Lung (tissue), 12 donors: Measurements from ENCODE around the gene TK2. TPM values are rescaled to one million over a fixed set of nuclear protein-coding genes. Genes with fewer than 3 reads are reported as not detected.

ENCODE experiments used
- ATAC-seq: fragments of 200-7000 bp; cut with Tn5 transposase; one replicate; pipeline ENCODE4 v1.9.1; 2020; ENCODE audit warnings: moderate number of reproducible peaks; ENCODE audit not compliant: insufficient read depth, low FRiP score
- DNase-seq, 3 donors: peaks; one replicate each; pipeline ENCODE4 v3.0.0-alpha.2; 2013 to 2017
- H3K27ac ChIP-seq, 2 donors: one replicate each; pipeline ENCODE4 v1.5.1; 2013; ENCODE audit warnings: mild to moderate bottlenecking in 2 of 2, moderate library complexity in 2 of 2, control low read depth in 1 of 2, inconsistent platforms in 1 of 2, low read depth in 1 of 2, low read length in 1 of 2
- H3K27me3 ChIP-seq, 3 donors: one replicate each; pipeline ENCODE4 v1.5.1; 2013; ENCODE audit warnings: low read length in 2 of 3; ENCODE audit not compliant: control insufficient read depth in 3 of 3, insufficient read depth in 3 of 3
- H3K36me3 ChIP-seq, 4 donors: one replicate each; pipeline ENCODE4 v1.5.1; 2013; ENCODE audit warnings: low read length in 4 of 4, mild to moderate bottlenecking in 1 of 4, moderate library complexity in 1 of 4; ENCODE audit not compliant: control insufficient read depth in 4 of 4, insufficient read depth in 4 of 4
- H3K4me1 ChIP-seq, 5 donors: one replicate each; pipeline ENCODE4 v1.5.1; 2013; ENCODE audit warnings: low read length in 5 of 5, mild to moderate bottlenecking in 2 of 5, moderate library complexity in 1 of 5; ENCODE audit not compliant: control insufficient read depth in 5 of 5, insufficient read depth in 5 of 5
- H3K4me3 ChIP-seq: one replicate; pipeline ENCODE4 v1.5.1; 2013; ENCODE audit warnings: mild to moderate bottlenecking, control low read depth, moderate library complexity
- H3K9ac ChIP-seq, 2 donors: one replicate each; pipeline ENCODE4 v1.5.1; 2013; ENCODE audit warnings: low read length in 2 of 2, control low read depth in 1 of 2; ENCODE audit not compliant: insufficient read depth in 1 of 2
- H3K9me3 ChIP-seq, 4 donors: one replicate each; pipeline ENCODE4 v1.5.1; 2013; ENCODE audit warnings: low read length in 3 of 4, mild to moderate bottlenecking in 1 of 4, moderate library complexity in 1 of 4; ENCODE audit not compliant: control insufficient read depth in 4 of 4, insufficient read depth in 3 of 4
- WGBS, 2 donors: extraction: QIAGEN DNeasy Blood & Tissue Kit; methylation state at CpG; one replicate each; pipeline ENCODE4 v1.1.7; 2013; 5-methylcytosine and 5-hydroxymethylcytosine counted together
- polyA plus RNA-seq, 2 donors: library from polyadenylated mRNA; stranded (reverse); fragments of 200-250 nt; gene quantifications; one replicate each; pipeline ENCODE4 v1.2.1, GENCODE V29; 2013
- total RNA-seq, 2 donors: library from RNA; depleted of rRNA in 1 of 2; stranded (reverse); fragments of >200 nt in 1 of 2; gene quantifications; one replicate each; pipeline ENCODE4 v1.2.1, GENCODE V29; 2014 to 2021
- TF ChIP-seq, protein P1 (sequence below): IDR thresholded peaks from 2 replicates; pipeline ENCODE4 v1.5.1; 2012; ENCODE audit warnings: mild to moderate bottlenecking; ENCODE audit errors: control extremely low read depth, extremely low read depth
- donor health status: control.
- donor health status: control.
- donor health status: Bipolar disorder and iron deficiency.
- donor health status: healthy.
- donor health status: DM: yes; HTN: yes; CAD: no.

TK2 gene
- total and polyA plus RNA-seq, 4 donors: 13.1 to 37.7 (median 25.0) TPM

DNA sequence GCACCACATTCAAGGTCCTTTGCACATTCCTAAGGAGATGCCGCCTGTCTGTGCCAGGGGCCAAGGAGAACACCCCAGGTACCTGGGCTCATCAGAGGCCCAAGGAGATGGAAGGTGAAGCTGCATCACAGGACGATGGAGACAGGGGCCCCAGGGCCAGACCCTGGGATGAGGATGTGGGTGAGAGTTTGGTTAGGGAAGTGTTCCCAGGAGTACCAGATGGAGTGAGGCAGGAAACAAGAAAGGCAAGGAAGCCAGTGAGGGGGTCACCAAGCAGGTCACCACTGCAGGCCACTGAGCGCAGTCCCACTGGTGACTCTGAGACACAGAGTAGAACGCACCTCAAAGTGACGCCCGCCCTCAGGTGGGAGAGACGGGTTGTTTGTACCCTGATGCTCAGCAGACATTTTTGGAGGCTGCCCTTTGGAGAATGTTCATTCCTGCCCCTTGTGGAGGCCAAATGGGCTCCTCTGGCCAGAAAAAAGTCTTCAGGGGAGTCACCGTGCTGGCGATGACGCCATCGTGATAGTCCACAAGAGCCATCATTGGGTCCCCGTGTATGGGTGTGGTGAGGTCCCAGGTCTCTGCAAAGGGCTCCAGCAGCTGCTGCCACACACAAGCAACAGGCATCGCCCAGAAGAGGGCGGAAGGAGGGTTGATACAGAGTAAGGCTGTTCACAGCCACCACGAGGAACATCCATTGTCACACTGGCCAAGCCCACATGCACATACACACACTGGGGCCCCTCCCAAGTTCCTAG lies 65.3 kb downstream of the TK2 start:
- no peaks in the 10 kb centered on the region for H3K27me3 ChIP-seq
- WGBS, 2 donors: 88% methylated on average over 15 of the region's 15 CpGs
- DNase-seq: no peak
- H3K27ac ChIP-seq: no peak overlapping the region
- H3K4me1 ChIP-seq: peaks cover 0 to 28% (median 10%) of the 10 kb centered on the region in 5 donors
- H3K9ac ChIP-seq: no peak overlapping the region
- H3K4me3 ChIP-seq: no peak overlapping the region
- no peaks in the 10 kb centered on the region for H3K36me3 ChIP-seq
- no peak for ATAC-seq
- TF ChIP-seq, protein P1, sequence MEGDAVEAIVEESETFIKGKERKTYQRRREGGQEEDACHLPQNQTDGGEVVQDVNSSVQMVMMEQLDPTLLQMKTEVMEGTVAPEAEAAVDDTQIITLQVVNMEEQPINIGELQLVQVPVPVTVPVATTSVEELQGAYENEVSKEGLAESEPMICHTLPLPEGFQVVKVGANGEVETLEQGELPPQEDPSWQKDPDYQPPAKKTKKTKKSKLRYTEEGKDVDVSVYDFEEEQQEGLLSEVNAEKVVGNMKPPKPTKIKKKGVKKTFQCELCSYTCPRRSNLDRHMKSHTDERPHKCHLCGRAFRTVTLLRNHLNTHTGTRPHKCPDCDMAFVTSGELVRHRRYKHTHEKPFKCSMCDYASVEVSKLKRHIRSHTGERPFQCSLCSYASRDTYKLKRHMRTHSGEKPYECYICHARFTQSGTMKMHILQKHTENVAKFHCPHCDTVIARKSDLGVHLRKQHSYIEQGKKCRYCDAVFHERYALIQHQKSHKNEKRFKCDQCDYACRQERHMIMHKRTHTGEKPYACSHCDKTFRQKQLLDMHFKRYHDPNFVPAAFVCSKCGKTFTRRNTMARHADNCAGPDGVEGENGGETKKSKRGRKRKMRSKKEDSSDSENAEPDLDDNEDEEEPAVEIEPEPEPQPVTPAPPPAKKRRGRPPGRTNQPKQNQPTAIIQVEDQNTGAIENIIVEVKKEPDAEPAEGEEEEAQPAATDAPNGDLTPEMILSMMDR: no peak
- no peaks in the 10 kb centered on the region for H3K9me3 ChIP-seq

DNA sequence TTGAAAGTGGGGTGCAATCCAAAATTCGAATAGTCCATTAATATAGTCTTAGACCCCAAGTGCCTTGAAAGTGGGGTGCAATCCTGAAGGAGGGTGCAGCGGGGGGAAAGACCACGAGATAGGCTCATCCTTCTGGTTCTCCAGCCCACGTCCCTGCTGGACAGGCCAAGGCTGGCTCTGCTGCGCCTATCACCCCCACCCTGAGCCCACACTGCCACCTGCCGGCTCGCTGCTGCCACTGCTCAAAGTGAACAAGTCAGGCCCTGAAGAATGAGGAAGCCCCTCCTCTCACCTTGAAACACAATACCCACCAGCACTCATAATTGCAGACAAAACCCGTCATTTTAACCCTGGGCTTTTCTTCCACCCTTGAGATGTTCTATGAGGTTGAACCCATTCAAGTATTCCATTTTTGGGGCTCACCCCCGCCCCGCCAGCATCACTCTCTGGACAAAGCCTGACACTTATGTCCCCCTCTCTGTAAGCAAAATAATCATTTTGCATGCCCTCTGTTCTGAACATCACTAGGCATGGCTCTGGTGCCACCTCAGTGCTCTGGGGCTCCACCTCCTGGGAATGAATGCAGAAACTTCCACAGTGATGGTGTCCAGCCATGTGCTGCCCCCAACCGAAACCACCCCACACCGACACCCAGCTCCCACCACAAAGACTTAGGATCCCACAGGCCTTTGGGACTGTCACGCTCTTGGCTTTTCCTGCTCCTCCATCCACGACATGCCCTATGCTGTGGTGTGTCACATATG lies 66.1 kb downstream of the TK2 start:
- TF ChIP-seq, protein P1: peak; percentile 94
- WGBS, 2 donors: 42 to 43% methylated on average over 14 of the region's 14 CpGs
- ATAC-seq: peak; percentile 48

DNA sequence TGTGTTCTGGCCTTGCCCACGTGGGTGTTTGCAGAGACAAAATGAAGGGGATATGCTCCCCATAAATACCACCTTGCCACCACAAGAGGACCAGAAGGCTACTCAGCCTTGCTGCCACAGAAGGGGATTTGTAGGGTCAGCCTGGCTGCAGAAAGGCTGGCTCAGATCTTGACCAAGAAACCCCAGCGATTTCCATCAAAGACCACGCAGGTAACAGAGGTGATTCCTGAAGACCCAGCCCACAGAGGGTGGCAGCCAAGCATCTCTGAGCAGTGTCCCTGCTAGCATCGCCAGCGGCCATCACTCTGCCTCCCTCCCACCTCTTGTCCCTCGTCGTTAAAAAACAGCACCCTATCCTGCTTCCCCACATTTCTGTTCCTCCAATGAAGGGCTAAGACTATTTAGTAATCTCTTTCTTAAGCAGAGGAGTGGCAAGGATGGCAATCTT lies 68.0 kb downstream of the TK2 start:
- Histone ChIP-seq H3K27me3 (no peaks in the 10 kb centered on the region), H3K9ac (no peak overlapping the region), H3K4me1 (peaks cover 0 to 18% (median 5%) of the 10 kb centered on the region in 5 donors), H3K36me3 (no peaks in the 10 kb centered on the region), H3K9me3 (no peaks in the 10 kb centered on the region), H3K4me3 (no peak overlapping the region), H3K27ac (no peak overlapping the region)
- no peak for DNase-seq
- WGBS, 2 donors: 78 to 85% methylated on average over 7 of the region's 7 CpGs
- no peak for ATAC-seq
- TF ChIP-seq, protein P1: no peak

More for the DNA sequence above, 66.1 kb downstream of the TK2 start:
- H3K4me1 ChIP-seq: peaks cover 0 to 28% (median 10%) of the 10 kb centered on the region in 5 donors
- no peaks in the 10 kb centered on the region for H3K36me3 ChIP-seq
- DNase-seq: peak; percentile 85 to 88 (median 86)
- H3K27ac ChIP-seq: no peak overlapping the region
- no peaks in the 10 kb centered on the region for H3K9me3 ChIP-seq
- H3K9ac ChIP-seq: no peak overlapping the region
- H3K4me3 ChIP-seq: no peak overlapping the region
- no peaks in the 10 kb centered on the region for H3K27me3 ChIP-seq
